Bladder microvascular endothelial cell (primary cell): ENCODE measurements around the gene SLC35G1. TPM values are rescaled to one million over a fixed set of nuclear protein-coding genes. Genes with fewer than 3 reads are reported as not detected.

Experiments
- total RNA-seq: library from RNA; depleted of rRNA; stranded (reverse); fragments of >200 nt; gene quantifications from 2 replicates; pipeline ENCODE4 v1.2.3, GENCODE V29; 2014

SLC35G1 gene, protein sequence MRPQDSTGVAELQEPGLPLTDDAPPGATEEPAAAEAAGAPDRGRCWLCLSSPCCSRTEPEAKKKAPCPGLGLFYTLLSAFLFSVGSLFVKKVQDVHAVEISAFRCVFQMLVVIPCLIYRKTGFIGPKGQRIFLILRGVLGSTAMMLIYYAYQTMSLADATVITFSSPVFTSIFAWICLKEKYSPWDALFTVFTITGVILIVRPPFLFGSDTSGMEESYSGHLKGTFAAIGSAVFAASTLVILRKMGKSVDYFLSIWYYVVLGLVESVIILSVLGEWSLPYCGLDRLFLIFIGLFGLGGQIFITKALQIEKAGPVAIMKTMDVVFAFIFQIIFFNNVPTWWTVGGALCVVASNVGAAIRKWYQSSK
- total RNA-seq: 1.9 and 4.9 TPM in 2 replicates

DNA sequence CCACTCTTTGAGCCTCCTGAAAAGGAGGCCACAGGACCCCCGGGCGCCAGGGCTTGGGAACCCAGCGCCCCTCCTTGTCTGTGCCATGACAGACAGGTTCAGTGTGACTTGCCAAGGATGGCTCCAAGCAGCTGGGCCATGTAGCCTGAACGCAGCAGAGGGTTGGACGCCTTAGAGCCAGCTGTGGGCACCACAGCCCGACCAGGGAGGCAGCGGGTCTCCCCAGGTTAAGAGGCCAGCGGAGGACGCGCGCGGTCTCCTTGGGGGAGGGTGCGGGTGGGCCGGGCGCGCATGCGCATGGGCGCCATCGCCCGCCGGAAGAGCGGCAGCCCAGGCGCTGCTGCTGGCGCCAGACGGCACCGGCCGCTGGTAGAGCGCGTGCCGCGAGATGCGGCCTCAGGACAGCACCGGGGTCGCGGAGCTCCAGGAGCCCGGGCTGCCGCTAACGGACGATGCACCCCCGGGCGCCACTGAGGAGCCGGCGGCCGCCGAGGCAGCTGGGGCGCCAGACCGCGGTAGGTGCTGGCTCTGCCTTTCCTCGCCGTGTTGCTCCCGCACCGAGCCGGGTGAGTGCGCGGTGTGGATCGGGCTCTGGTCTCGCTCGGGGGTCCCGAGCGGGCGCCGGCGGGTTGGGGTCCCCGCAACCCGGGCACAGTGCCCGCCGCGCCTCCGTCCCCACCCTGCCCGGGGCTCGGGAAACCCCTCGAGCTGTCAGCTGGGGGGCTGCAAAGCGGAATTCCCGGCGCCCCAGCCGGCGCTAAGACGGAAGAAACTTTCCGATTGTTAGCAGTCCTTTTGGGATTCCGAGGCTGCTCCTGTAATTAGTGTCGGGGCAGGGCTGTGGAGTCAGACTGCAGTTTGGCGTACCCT is at the start of gene SLC35G1:
Gene SLC35G1 (plus strand): TSS at position 333 of the 870 bp plus-strand sequence. CDS start 56 bp downstream, at position 389.

Other genes starting within 250 kb of the SLC35G1 start
- gene FRA10AC1, start 191.4 kb upstream of the SLC35G1 start, total RNA-seq: 1.9 and 15.2 TPM in 2 replicates
- not detected in 2 replicates for gene LGI1, start 136.0 kb upstream of the SLC35G1 start, total RNA-seq
- 0.16 and 9.3 TPM in 2 replicates for gene PLCE1, start 100.0 kb downstream of the SLC35G1 start, total RNA-seq